Stimulated activated CD4-positive, alpha-beta T cell treated with anti-CD3 and anti-CD28 coated beads, Interleukin-4, amount 100 ng/mL, for 48 hours (primary cell): Measurements from ENCODE around the gene PIGV.

Source experiments
- DNase-seq, 2 donors: peaks; one replicate each; pipeline ENCODE4 v3.0.0-alpha.2; 2020; ENCODE audit warnings: low read depth in 2 of 2

PIGV gene

GRCh38 chr1:26772687-26773086, 15.1 kb upstream of the PIGV start:
- no peak for DNase-seq

GRCh38 chr1:26774462-26774861, 13.3 kb upstream of the PIGV start:
- no peak for DNase-seq

DNA sequence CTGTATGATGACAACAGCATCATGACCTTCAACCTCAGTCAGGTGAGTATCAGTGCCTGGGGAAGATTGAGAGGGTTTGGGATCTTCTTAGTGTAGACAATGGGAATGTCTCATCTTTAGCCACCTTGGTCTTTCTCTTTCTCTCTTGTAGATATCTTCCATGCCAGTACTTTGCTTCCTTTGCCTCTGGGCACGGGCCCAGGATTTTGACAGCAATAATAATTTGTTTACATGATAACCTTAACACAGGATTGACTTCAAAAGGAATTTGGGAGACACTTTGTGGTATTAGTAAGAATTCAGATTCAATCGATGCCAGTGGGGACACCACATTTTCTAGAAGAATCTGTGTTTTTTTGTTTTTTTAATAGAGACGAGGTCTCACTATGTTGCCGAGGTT, 12.1 kb upstream of the PIGV start:
- DNase-seq, result no peak

DNA sequence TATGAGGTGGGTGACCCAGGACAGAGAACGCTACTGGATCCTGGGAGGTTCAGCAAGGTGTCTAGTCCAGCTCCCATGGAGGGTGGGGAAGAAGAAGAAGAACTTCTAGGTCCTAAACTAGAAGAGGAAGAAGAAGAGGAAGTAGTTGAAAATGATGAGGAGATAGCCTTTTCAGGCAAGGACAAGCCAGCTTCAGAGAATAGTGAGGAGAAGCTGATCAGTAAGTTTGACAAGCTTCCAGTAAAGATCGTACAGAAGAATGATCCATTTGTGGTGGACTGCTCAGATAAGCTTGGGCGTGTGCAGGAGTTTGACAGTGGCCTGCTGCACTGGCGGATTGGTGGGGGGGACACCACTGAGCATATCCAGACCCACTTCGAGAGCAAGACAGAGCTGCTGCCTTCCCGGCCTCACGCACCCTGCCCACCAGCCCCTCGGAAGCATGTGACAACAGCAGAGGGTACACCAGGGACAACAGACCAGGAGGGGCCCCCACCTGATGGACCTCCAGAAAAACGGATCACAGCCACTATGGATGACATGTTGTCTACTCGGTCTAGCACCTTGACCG, 8.6 kb upstream of the PIGV start:
- no peak for DNase-seq

GRCh38 chr1:26780344-26780957, 7.3 kb upstream of the PIGV start:
- DNase-seq, result no peak

GRCh38 chr1:26781206-26781825, 6.4 kb upstream of the PIGV start:
- no peak for DNase-seq

- DNase-seq, result no peak
Measured at GRCh38 chr1:26782521-26783212, 5.1 kb upstream of the PIGV start.

- no peak for DNase-seq
Measured at GRCh38 chr1:26783646-26784022, 4.1 kb upstream of the PIGV start.

- no peak for DNase-seq
Measured at GRCh38 chr1:26784023-26784871, 3.5 kb upstream of the PIGV start.

DNA sequence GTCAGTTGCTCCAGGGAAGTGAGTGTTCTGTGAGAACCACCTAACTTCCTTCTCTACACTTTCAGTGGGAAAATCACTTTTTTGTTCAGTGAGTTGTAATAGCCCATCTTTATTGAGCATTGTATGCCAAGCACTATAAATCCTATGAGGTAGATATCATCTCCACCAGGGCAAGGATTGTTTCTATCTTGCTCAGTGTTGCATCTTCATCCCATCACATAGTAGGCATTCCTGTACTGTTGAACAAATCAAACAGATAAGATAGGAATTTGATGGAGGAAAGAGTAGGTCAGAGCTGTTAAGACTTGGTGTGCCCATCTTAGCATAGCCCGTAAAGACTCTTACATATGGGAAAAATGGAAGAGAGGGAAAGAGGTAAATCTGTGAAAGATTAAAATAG, 2.9 kb upstream of the PIGV start:
- DNase-seq, result no peak

GRCh38 chr1:26785611-26786436, 1.9 kb upstream of the PIGV start:
- DNase-seq, result no peak

DNA sequence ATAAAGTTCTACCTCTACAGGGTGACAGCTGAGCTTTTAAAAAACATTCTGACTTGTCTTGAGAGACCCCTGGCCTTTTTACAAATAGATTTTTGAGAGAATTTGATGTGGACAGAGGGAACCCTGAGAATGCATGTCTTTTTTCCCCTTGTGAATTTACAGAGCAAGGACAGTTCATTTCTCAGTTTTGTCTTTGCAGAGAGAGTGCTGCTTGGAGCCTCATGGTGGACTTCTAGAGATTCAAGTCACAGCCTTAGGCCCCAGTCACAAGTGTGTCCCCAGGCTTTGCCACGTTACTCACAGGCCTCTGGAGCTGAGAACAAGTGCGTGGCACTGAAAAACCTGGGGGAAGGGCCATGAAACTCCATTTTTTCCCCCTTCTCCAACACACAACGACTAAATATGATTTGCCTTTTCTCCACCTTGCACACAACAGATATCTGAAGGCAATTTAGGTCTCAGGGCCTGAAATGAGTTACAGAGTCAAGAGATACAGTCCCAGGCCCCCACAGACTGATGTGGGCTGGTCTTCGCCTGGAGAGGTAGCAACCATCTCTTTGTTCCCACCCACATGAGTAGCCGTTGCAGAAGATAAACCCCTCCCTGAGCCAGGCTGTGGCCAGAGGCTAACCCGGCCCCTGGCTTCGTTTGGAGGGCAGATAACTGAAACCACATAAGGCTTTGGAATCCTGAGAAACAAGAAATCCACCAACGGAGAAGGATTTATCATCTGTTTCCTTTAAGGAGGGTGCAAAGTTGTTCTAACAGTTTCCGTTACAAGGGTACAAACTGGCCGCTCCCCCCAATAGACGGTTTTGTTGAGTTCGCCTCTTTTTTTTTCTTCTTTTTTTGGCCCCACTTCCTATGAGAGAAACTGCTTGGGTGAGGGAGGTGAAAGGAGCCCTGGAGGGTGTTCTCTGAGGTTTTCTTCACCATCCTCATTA, 1.0 kb upstream of the PIGV start:
- peak in 1 of 2 donors; percentile 16 for DNase-seq

GRCh38 chr1:26787381-26787705, 407 bp upstream of the PIGV start:
- peak in 1 of 2 donors; percentile 58 for DNase-seq

DNA sequence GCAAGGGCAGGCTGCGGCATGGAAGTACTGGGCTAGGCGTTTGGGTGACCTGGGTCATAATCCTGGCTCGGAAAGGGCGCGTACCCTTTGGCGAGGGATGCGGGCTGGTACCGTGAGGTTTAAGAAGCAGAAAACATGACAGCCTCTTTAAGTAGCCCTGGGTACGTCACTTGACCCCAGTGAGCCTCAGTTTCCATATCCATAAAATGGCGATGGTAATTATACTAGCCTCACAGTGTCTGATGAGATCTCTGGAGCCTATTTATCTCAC, 700 bp downstream of the PIGV start:
- no peak for DNase-seq

- peak; percentile 80 to 86 for DNase-seq
Measured at GRCh38 chr1:26788836-26789611, 1.3 kb downstream of the PIGV start.

DNA sequence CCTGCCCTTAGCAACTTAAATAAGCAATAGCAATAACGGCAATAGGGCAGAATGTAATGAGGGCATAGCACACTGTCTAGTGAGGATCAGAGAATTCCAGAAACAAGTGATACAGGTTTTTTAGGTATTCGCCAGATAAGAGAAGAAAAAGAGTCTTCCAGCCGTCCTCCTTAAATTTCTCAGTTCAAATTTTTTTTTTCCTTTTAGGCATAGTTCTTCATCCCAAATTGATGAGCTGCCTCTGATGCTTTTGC, 1.8 kb downstream of the PIGV start:
- DNase-seq, result no peak

DNA sequence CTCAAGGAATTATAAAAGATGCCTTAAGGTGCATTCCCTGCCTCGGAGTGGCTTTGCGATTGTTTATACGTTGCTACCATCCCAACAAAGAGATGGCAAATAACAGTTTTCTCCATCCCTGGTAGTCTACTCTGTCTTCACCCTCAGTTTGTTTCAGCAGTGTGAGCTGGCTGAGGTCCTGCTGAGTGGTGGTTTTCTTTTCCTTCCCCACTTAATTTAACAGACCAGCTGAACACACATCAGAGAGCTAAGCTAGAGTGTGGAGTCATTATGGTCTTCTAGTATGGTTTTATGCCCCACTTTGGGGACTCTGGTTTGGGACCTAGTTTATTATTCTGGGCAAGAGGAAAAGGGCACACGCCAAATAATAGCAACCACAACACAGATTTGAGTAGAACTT, 2.2 kb downstream of the PIGV start:
- DNase-seq, result no peak

DNA sequence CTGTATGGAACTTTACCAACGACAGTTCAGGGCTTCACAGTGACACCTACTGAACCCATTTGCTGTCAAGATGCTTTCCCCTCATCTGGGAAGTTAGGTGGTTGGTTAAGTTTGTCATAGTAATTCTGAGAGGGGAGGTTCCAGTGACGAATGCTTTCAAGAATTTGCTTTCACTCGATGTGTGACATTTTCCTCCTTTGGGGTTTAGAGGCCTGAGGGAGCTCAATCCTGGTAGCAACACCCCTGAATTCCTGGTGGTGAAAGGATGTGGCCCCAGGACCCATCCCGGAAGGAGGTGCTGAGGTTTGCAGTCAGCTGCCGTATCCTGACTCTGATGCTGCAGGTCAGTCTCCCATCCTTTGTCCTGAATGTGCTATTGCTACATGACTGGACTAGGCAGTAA, 2.8 kb downstream of the PIGV start:
- DNase-seq, result peak in 1 of 2 donors; percentile 15

GRCh38 chr1:26791148-26791547, 3.4 kb downstream of the PIGV start:
- no peak for DNase-seq

GRCh38 chr1:26791626-26792025, 3.9 kb downstream of the PIGV start:
- no peak for DNase-seq
